HepG2 (cell line): ENCODE results near the gene SLIT1. TPM values are rescaled to one million over a fixed set of nuclear protein-coding genes. Genes with fewer than 3 reads are reported as not detected.

Source experiments
- ATAC-seq: fragments of 200-7000 bp; cut with Tn5 transposase; 3 replicates; pipeline ENCODE4 v1.9.1; 2020; ENCODE audit warnings: mild to moderate bottlenecking, moderate library complexity
- BruUV-seq: library from RNA; stranded (reverse); fragments of 400-500 nt; replicated peaks from 2 replicates; lab custom pipeline; 2021; lab: Mats Ljungman, UMichigan
- CTCF ChIA-PET: fragments of 300-600 bp; formaldehyde crosslinking; extraction: SDS; loops from one replicate; lab custom pipeline; 2021; ENCODE audit warnings: low total read pairs, inconsistent platforms, low intra/inter-chr PET ratio; lab: Yijun Ruan, JAX
- POLR2A ChIA-PET: fragments of 350-600 bp; sonication (Branson Sonifier 250); formaldehyde crosslinking; loops from one replicate; lab custom pipeline; 2020; ENCODE audit warnings: antibody characterized with exemption, inconsistent platforms; lab: Yijun Ruan, JAX
- DNase-seq: peaks from one replicate; pipeline ENCODE4 v3.0.0-alpha.2; 2015; ENCODE audit warnings: low spot score
- FAIRE-seq: peaks from 3 replicates; lab custom pipeline; 2011; peaks lifted over from hg19 to GRCh38; lab: Jason Lieb, UNC
- H2AFZ ChIP-seq: one replicate; pipeline ENCODE4 v1.6.1; 2011; ENCODE audit warnings: low read length, inconsistent platforms
- H3K27ac ChIP-seq: fragments of 300-600 bp; 3 replicates; pipeline ENCODE4 v1.8.0; 2011; ENCODE audit warnings: mixed run types, mild to moderate bottlenecking, mixed read lengths, low read length, inconsistent platforms; ENCODE audit not compliant: insufficient read depth; ENCODE audit errors: extremely low read length
- H3K27me3 ChIP-seq, 2 experiments: fragments of 200-600 bp in 1 of 2; 2 replicates in 1 of 2; 3 replicates in 1 of 2; pipeline versions ENCODE4 v1.6.0 to v1.8.0; 2011; ENCODE audit warnings: low read length in 2 of 2, mild to moderate bottlenecking in 2 of 2, moderate library complexity in 2 of 2, inconsistent platforms in 1 of 2; ENCODE audit not compliant: insufficient read depth in 2 of 2, control insufficient read depth in 1 of 2
- H3K36me3 ChIP-seq, 2 experiments: fragments of 200-600 bp in 1 of 2; replicated peaks in 1 of 2; 2 replicates in 1 of 2; 3 replicates in 1 of 2; pipeline versions ENCODE4 v1.5.1 to v1.8.0; 2011; ENCODE audit warnings: low read length in 2 of 2, inconsistent platforms in 1 of 2; ENCODE audit not compliant: insufficient read depth in 2 of 2, control insufficient read depth in 1 of 2
- H3K4me1 ChIP-seq: 2 replicates; pipeline ENCODE4 v1.5.1; 2012; ENCODE audit warnings: low read length, inconsistent platforms; ENCODE audit not compliant: insufficient read depth
- H3K4me2 ChIP-seq: 2 replicates; pipeline ENCODE4 v1.6.0; 2011; ENCODE audit warnings: low read depth, low read length, inconsistent platforms
- H3K4me3 ChIP-seq, 3 experiments: fragments of 200-600 bp in 1 of 3; sonication (generic), shearing (Covaris generic) in 1 of 3; replicated peaks in 1 of 3; 2 replicates each; pipeline ENCODE4 v1.5.1; 2011 to 2016; ENCODE audit warnings: low read length in 3 of 3, inconsistent platforms in 2 of 3, low read depth in 2 of 3, mild to moderate bottlenecking in 2 of 3, control low read depth in 1 of 3, mixed read lengths in 1 of 3; ENCODE audit not compliant: insufficient read depth in 1 of 3
- H3K79me2 ChIP-seq: one replicate; pipeline ENCODE4 v1.6.1; 2011; ENCODE audit warnings: low read length, inconsistent platforms; ENCODE audit not compliant: insufficient read depth
- H3K9ac ChIP-seq: 2 replicates; pipeline ENCODE4 v1.6.0; 2011; ENCODE audit warnings: mild to moderate bottlenecking, low read depth, low read length, inconsistent platforms; ENCODE audit not compliant: insufficient read depth
- H3K9me3 ChIP-seq: 2 replicates; pipeline ENCODE4 v1.5.1; 2012; ENCODE audit warnings: mild to moderate bottlenecking, low read length
- H4K20me1 ChIP-seq: 2 replicates; pipeline ENCODE4 v1.6.0; 2011; ENCODE audit warnings: inconsistent platforms, mild to moderate bottlenecking, low read length, moderate library complexity; ENCODE audit not compliant: insufficient read depth
- ATF1 ChIP-seq: IDR thresholded peaks from 2 replicates; pipeline ENCODE4 v1.6.1; 2016; ENCODE audit warnings: mild to moderate bottlenecking, control low read depth
- CEBPZ ChIP-seq: IDR thresholded peaks from 2 replicates; pipeline ENCODE4 v1.6.1; 2012; ENCODE audit warnings: low read length, improper control_type of control experiment
- EED ChIP-seq: sonication (generic); formaldehyde crosslinking; IDR thresholded peaks from 2 replicates; pipeline ENCODE4 v1.5.0; 2020; ENCODE audit warnings: mild to moderate bottlenecking, missing genetic modification reagents
- ETS1 ChIP-seq: sonication (generic); formaldehyde crosslinking; IDR thresholded peaks from 2 replicates; pipeline ENCODE4 v1.4.0; 2020; ENCODE audit warnings: missing genetic modification reagents
- FOSL2 ChIP-seq: sonication (generic); formaldehyde crosslinking; IDR thresholded peaks from 2 replicates; pipeline ENCODE4 v1.4.0; 2020; ENCODE audit warnings: missing genetic modification reagents
- GFI1 ChIP-seq: sonication (generic); formaldehyde crosslinking; IDR thresholded peaks from 2 replicates; pipeline ENCODE4 v1.5.0; 2020; ENCODE audit warnings: missing genetic modification reagents, mild to moderate bottlenecking, borderline replicate concordance
- GZF1 ChIP-seq: sonication (generic); formaldehyde crosslinking; IDR thresholded peaks from 2 replicates; pipeline ENCODE4 v1.5.1; 2020; ENCODE audit warnings: mild to moderate bottlenecking, missing genetic modification reagents
- HOXA7 ChIP-seq: sonication (generic); formaldehyde crosslinking; IDR thresholded peaks from 2 replicates; pipeline ENCODE4 v1.8.1; 2022; ENCODE audit warnings: mild to moderate bottlenecking, missing genetic modification reagents, moderate library complexity
- RXRB ChIP-seq: IDR thresholded peaks from 2 replicates; pipeline ENCODE4 v1.6.1; 2016; ENCODE audit warnings: borderline replicate concordance, missing genetic modification reagents, missing compliant biosample characterization
- SIN3B ChIP-seq: fragments of 150-350 bp; IDR thresholded peaks from 2 replicates; pipeline ENCODE4 v1.6.1; 2014; ENCODE audit warnings: low read length
- SNAPC4 ChIP-seq: sonication (generic); formaldehyde crosslinking; IDR thresholded peaks from 2 replicates; pipeline ENCODE4 v1.4.0; 2020; ENCODE audit warnings: mild to moderate bottlenecking, missing genetic modification reagents
- ZC3H4 ChIP-seq: sonication (generic); formaldehyde crosslinking; IDR thresholded peaks from 2 replicates; pipeline ENCODE4 v1.4.0; 2020; ENCODE audit warnings: missing genetic modification reagents, borderline replicate concordance
- ZNF510 ChIP-seq: sonication (generic); formaldehyde crosslinking; IDR thresholded peaks from 2 replicates; pipeline ENCODE4 v1.4.0; 2020; ENCODE audit warnings: low read depth, mild to moderate bottlenecking, missing genetic modification reagents
- WGBS: methylation state at CpG from one replicate; pipeline ENCODE4 v1.1.6; 2017; ENCODE audit warnings: low lambda C conversion rate; 5-methylcytosine and 5-hydroxymethylcytosine counted together
- in situ Hi-C: cut with HindIII; loops from 2 replicates; pipeline ENCODE4 v1.10.0; 2017; ENCODE audit warnings: low pct_unique_long_range_greater_than_20kb; ENCODE audit not compliant: extremely low pct_ligation_motif_present
- intact Hi-C: fragments of 100-400 bp; cut with micrococcal nuclease; formaldehyde crosslinking; loops from one replicate; pipeline ENCODE4 v1.10.0; 2022; ENCODE audit not compliant: unreplicated experiment
- polyA plus RNA-seq, 8 experiments: library from polyadenylated mRNA; depleted of rRNA in 3 of 8; stranded (reverse) in 7 of 8; unstranded in 1 of 8; fragments of >200 nt; fragmentation: Illumina TruSeq in 4 of 8; extraction: Trizol in 4 of 8; gene quantifications; 2 replicates each; pipeline versions ENCODE4 v1.2.1 to v1.2.3, GENCODE V29; 2011 to 2016; ENCODE audit warnings: low read depth in 4 of 8, missing spikeins in 1 of 8, mixed read lengths in 1 of 8; ENCODE audit not compliant: insufficient read depth in 1 of 8
- total RNA-seq, 5 experiments: library from RNA; depleted of rRNA; stranded (reverse); fragments of >200 nt; fragmentation: Illumina TruSeq; extraction: Trizol; gene quantifications; 2 replicates each; pipeline ENCODE4 v1.2.3, GENCODE V29; 2016; ENCODE audit warnings: low read depth in 1 of 5
- TF ChIP-seq, protein P1 (sequence below): sonication (generic); formaldehyde crosslinking; IDR thresholded peaks from 2 replicates; pipeline ENCODE4 v1.4.0; 2020; ENCODE audit warnings: missing genetic modification reagents

The SLIT1 gene
- total and polyA plus RNA-seq, 2 of the 13 experiments (the other 11 are each of a cell fraction or from before 2014, with no cell fraction given): 0.09 to 0.33 TPM

- no TSS peak for BruUV-seq
- Histone ChIP-seq H3K27ac (no peak overlapping the region), H3K4me3 (no peak overlapping the region), H4K20me1 (no peaks in the 10 kb centered on the region), H3K4me1 (no peaks in the 10 kb centered on the region), H3K36me3 (peaks cover 4 to 6% of the 10 kb centered on the region in 2 experiments; a peak in 3 of 5 replicates), H3K9ac (no peak overlapping the region), H3K9me3 (no peaks in the 10 kb centered on the region), H3K79me2 (no peaks in the 10 kb centered on the region), H2AFZ (no peak overlapping the region), H3K27me3 (no peaks in the 10 kb centered on the region), H3K4me2 (no peak overlapping the region)
- no peak for DNase-seq
- CTCF ChIA-PET: no interaction called here
- no peak for ATAC-seq
- WGBS: 98% methylated on average over 3 of the region's 3 CpGs
- in situ Hi-C loops: no loop called here
- intact Hi-C loops: no loop called here
- POLR2A ChIA-PET: no interaction called here
- no peak for FAIRE-seq
- no peak for TF ChIP-seq ETS1 (CRISPR knock-in tag)
- no peak for TF ChIP-seq SIN3B
- no peak for TF ChIP-seq ATF1 (CRISPR knock-in tag)
- no peak for TF ChIP-seq RXRB (CRISPR knock-in tag)
- TF ChIP-seq GZF1 (CRISPR knock-in tag): no peak
- TF ChIP-seq, protein P1, sequence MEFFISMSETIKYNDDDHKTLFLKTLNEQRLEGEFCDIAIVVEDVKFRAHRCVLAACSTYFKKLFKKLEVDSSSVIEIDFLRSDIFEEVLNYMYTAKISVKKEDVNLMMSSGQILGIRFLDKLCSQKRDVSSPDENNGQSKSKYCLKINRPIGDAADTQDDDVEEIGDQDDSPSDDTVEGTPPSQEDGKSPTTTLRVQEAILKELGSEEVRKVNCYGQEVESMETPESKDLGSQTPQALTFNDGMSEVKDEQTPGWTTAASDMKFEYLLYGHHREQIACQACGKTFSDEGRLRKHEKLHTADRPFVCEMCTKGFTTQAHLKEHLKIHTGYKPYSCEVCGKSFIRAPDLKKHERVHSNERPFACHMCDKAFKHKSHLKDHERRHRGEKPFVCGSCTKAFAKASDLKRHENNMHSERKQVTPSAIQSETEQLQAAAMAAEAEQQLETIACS (CRISPR knock-in tag): no peak
- no peak for TF ChIP-seq EED (CRISPR knock-in tag)
- no peak for TF ChIP-seq SNAPC4 (CRISPR knock-in tag)
- no peak for TF ChIP-seq FOSL2 (CRISPR knock-in tag)
- TF ChIP-seq HOXA7: no peak
- TF ChIP-seq CEBPZ: no peak
- no peak for TF ChIP-seq ZNF510 (CRISPR knock-in tag)
- TF ChIP-seq ZC3H4 (CRISPR knock-in tag): no peak
- no peak for TF ChIP-seq GFI1 (CRISPR knock-in tag)
Measured at GRCh38 chr10:97228130-97228774, 42.5 kb upstream of the SLIT1 start.
